Adrenal gland (tissue), 12 donors: Measurements from ENCODE around the gene PPP2R3B. TPM values are rescaled to one million over a fixed set of nuclear protein-coding genes. Genes with fewer than 3 reads are reported as not detected.

Experiments used
- DNase-seq, 7 donors: peaks; one replicate each; pipeline ENCODE4 v3.0.0-alpha.2; 2019 to 2020
- H3K27ac ChIP-seq, 5 donors: fragments of 200-600 bp; sonication (generic) in 4 of 5; 1 replicate in 3 of 5; 2 replicates in 2 of 5; pipeline versions ENCODE4 v1.5.1 to v1.8.0; 2016 to 2020; ENCODE audit warnings: mild to moderate bottlenecking in 1 of 5
- H3K27me3 ChIP-seq: fragments of 200-600 bp; 2 replicates; pipeline ENCODE4 v1.8.0; 2021
- H3K36me3 ChIP-seq, 2 donors: fragments of 200-600 bp; replicated peaks in 1 of 2; 1 replicate in 1 of 2; 2 replicates in 1 of 2; pipeline versions ENCODE4 v1.5.1 to v1.8.0; 2018 to 2022
- H3K4me1 ChIP-seq, 2 donors: fragments of 200-600 bp; replicated peaks in 1 of 2; 1 replicate in 1 of 2; 2 replicates in 1 of 2; pipeline versions ENCODE4 v1.5.1 to v1.8.0; 2018 to 2021
- H3K4me3 ChIP-seq, 4 donors: fragments of 200-600 bp; sonication (generic) in 3 of 4; one replicate each; pipeline ENCODE4 v1.5.1; 2016 to 2018
- H3K9me3 ChIP-seq, 3 donors: fragments of 200-600 bp; sonication (generic) in 1 of 3; replicated peaks in 1 of 3; 1 replicate in 2 of 3; 2 replicates in 1 of 3; pipeline versions ENCODE4 v1.5.1 to v1.8.0; 2016 to 2021
- POLR2A ChIP-seq, 2 donors: fragments of 450-650 bp; IDR thresholded peaks; one replicate each; pipeline ENCODE4 v1.6.1; 2017; ENCODE audit warnings: antibody characterized with exemption in 2 of 2, mild to moderate bottlenecking in 2 of 2, moderate library complexity in 1 of 2
- WGBS, 4 donors: extraction: QIAGEN DNeasy Blood & Tissue Kit in 2 of 4; methylation state at CpG; one replicate each; pipeline versions ENCODE4 v1.1.5 to v1.1.7; 2013 to 2017; 5-methylcytosine and 5-hydroxymethylcytosine counted together
- intact Hi-C, 2 donors: fragments of 100-400 bp; cut with DNase I; formaldehyde crosslinking; loops; one replicate each; pipeline versions ENCODE4 v1.14.1 to v1.15.0; 2022 to 2023
- polyA plus RNA-seq, 3 donors: library from polyadenylated mRNA; stranded (reverse); fragments of 200-250 nt in 2 of 3; fragments of 350-450 nt in 1 of 3; fragmentation: Illumina TruSeq in 1 of 3; extraction: RNeasy Lipid Tissue Mini Kit (QIAGEN cat#74804) in 1 of 3; gene quantifications; one replicate each; pipeline ENCODE4 v1.2.3, GENCODE V29; 2013 to 2014
- total RNA-seq, 9 donors: library from RNA; depleted of rRNA in 4 of 9; stranded (reverse); fragments of >200 nt in 4 of 9; fragments of 120-200 nt in 1 of 9; fragmentation: NEBNext Ultra II Directional in 1 of 9; extraction: Animal tissue kit (Norgen Biotek cat#: 25700) in 1 of 9; gene quantifications; one replicate each; pipeline versions ENCODE4 v1.1.0 to v1.2.4, GENCODE V29; 2013 to 2023
- TF ChIP-seq, protein P1 (sequence below), 6 experiments: fragments of 450-650 bp in 4 of 6; fragments of 200-600 bp in 2 of 6; sonication (generic) in 1 of 6; IDR thresholded peaks; 1 replicate in 5 of 6; 2 replicates in 1 of 6; pipeline versions ENCODE4 v1.5.1 to v1.8.0; 2016 to 2021; ENCODE audit warnings: antibody characterized with exemption in 6 of 6, mild to moderate bottlenecking in 2 of 6, moderate library complexity in 1 of 6
- donor health status: healthy with polysubstance abuse.
- donor health status: Bipolar disorder and iron deficiency.
- donor health status: DM: yes; HTN: yes; CAD: no.
- donor health status: DM: no; HTN: no; CAD: no.
- donor health status: DM: no; HTN: no; CAD: no.
- donor health status: DM: yes; HTN: yes; CAD: no.

PPP2R3B gene
- total and polyA plus RNA-seq, 12 donors = 2.1 to 112 (median 14.2) TPM

DNA sequence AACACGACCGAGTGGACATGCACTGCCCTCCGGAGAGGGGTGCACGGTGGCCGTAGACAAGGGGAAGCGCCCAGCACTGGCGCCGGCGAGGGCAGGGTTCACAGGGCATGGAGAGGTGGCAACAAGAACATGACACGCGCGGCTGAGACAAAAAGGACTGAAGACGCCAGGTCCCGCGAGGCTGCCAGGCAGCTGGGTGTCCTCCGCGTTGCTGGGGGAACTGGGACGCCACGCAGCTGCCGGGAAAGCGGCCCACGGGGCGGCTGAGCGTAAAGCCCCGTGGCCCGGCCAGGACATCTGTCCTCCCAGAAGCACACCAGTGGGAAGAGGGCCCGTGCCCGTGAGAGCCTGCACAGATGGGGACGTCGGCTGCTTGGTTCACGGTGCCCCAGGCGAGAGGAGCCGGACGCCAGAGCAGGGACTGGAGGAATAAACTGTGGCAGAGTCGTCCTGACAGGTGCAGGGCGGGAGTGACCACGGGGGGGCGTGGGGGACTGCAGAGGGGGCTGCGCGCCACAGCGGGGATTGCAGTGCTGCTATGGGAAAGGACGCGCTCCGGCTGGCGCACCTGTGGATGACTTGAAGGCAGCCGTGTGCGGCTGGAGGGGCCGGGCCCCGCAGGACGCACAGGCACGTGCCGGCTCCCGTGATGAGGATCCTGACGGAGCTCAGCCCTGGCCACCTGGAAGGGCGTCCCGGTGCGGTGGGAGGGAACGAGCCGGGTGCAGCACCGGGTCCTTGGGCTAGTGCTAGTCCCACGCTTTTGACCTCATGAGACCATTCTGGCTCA, 36.0 kb downstream of the PPP2R3B start:
- no peaks in the 10 kb centered on the region for H3K27me3 ChIP-seq
- no peak for DNase-seq
- peaks cover 3 to 11% of the 10 kb centered on the region in 2 donors for H3K4me1 ChIP-seq
- intact Hi-C loops = no loop called here
- H3K27ac ChIP-seq = no peak overlapping the region
- H3K9me3 ChIP-seq = no peaks in the 10 kb centered on the region
- no peak overlapping the region for H3K4me3 ChIP-seq
- 94 to 97% (median 96%) methylated on average over 42 to 61 of the region's 61 CpGs for WGBS, 4 donors
- TF ChIP-seq, protein P1, sequence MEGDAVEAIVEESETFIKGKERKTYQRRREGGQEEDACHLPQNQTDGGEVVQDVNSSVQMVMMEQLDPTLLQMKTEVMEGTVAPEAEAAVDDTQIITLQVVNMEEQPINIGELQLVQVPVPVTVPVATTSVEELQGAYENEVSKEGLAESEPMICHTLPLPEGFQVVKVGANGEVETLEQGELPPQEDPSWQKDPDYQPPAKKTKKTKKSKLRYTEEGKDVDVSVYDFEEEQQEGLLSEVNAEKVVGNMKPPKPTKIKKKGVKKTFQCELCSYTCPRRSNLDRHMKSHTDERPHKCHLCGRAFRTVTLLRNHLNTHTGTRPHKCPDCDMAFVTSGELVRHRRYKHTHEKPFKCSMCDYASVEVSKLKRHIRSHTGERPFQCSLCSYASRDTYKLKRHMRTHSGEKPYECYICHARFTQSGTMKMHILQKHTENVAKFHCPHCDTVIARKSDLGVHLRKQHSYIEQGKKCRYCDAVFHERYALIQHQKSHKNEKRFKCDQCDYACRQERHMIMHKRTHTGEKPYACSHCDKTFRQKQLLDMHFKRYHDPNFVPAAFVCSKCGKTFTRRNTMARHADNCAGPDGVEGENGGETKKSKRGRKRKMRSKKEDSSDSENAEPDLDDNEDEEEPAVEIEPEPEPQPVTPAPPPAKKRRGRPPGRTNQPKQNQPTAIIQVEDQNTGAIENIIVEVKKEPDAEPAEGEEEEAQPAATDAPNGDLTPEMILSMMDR (IDR thresholded peaks at IDR 0.05) = no peak
- TF ChIP-seq POLR2A (IDR thresholded peaks at IDR 0.05) = no peak
- H3K36me3 ChIP-seq = no peaks in the 10 kb centered on the region

DNA sequence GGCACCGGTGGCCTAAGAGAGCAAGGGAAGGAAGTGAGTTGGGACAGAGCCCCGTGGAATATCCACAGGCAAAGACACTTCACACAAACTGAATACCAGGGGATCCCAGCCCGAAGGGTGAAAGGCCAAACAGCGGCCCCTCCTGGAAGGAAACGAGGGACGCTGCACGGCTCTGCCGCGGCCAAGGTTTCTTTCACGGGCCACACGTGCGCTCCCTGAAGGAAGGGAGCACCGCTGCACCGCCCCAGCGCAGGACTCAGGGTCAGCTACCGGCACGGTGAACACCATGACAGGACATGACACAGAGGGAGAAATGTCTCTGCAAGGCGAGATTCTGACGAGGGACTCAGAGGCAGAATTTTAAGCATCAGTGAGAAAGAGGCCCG, 36.6 kb downstream of the PPP2R3B start:
- Histone ChIP-seq H3K36me3 (no peaks in the 10 kb centered on the region), H3K27me3 (no peaks in the 10 kb centered on the region), H3K27ac (no peak overlapping the region), H3K4me1 (peaks cover 3 to 11% of the 10 kb centered on the region in 2 donors), H3K4me3 (no peak overlapping the region), H3K9me3 (no peaks in the 10 kb centered on the region)
- 84 to 94% (median 87%) methylated on average over 18 to 20 of the region's 20 CpGs for WGBS, 4 donors
- no peak for TF ChIP-seq POLR2A (IDR thresholded peaks at IDR 0.05)
- TF ChIP-seq, protein P1 (IDR thresholded peaks at IDR 0.05) = no peak
- no peak for DNase-seq
- intact Hi-C loops = no loop called here

DNA sequence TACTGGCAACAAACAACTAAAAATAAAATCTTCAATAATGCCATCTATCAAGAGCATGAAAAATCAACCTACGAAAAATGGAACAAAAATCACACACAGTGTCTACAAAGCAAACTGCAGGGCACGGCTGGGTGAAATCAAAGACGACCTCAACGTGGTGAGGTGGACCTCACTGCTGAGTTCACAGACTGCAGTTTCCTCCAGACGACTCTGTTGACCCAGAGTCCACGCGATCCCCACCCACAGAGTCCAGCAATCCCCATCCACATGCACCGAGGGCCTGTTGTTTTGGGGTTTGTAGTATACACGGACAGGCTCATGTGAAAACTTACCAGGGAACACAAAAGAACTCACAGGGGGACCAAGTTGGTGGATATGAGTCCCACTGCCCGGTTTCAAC, 37.0 kb downstream of the PPP2R3B start:
- Histone ChIP-seq H3K36me3 (no peaks in the 10 kb centered on the region), H3K4me1 (peaks cover 3 to 11% of the 10 kb centered on the region in 2 donors), H3K27ac (peak overlapping the region in 3 of 5 donors; percentile 67 to 88 (median 86)), H3K4me3 (peak overlapping the region in 1 of 4 donors; percentile 23), H3K9me3 (no peaks in the 10 kb centered on the region), H3K27me3 (no peaks in the 10 kb centered on the region)
- TF ChIP-seq POLR2A (IDR thresholded peaks at IDR 0.05) = no peak
- TF ChIP-seq, protein P1 (IDR thresholded peaks at IDR 0.05) = no peak
- DNase-seq = no peak
- intact Hi-C loops = no loop called here
- 83 to 91% (median 86%) methylated on average over 10 of the region's 10 CpGs for WGBS, 4 donors

DNA sequence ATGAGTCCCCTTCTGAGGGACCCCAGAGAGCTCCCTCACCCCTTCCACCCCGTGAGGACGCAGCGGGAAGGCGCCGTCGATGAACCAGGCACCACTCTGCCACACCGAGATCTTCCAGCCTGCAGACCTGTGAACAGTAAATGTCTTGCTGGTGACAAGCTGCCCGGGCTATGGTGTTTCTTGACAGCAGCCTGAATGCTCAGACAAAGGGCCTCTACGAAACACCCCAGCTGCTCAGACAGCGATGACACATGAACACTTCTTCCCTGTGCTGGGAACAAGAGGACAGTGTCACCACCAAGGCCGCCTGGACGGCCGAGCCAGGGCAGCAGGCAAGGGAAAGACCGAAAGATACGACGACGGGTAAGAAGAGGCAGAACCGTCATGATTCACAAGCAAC, 37.5 kb downstream of the PPP2R3B start:
- WGBS, 4 donors = 44 to 73% (median 54%) methylated on average over 13 to 18 of the region's 18 CpGs
- no peaks in the 10 kb centered on the region for H3K36me3 ChIP-seq
- no peaks in the 10 kb centered on the region for H3K9me3 ChIP-seq
- peak in 6 of 7 donors; percentile 68 to 88 (median 84) for DNase-seq
- peak overlapping the region in 4 of 5 donors; percentile 50 to 88 (median 76) for H3K27ac ChIP-seq
- intact Hi-C loops = no loop called here
- H3K4me1 ChIP-seq = peaks cover 3 to 11% of the 10 kb centered on the region in 2 donors
- peak overlapping the region in 1 of 4 donors; percentile 23 for H3K4me3 ChIP-seq
- no peaks in the 10 kb centered on the region for H3K27me3 ChIP-seq
- TF ChIP-seq, protein P1 (IDR thresholded peaks at IDR 0.05) = no peak
- peak in 1 of 2 donors; percentile 45 for TF ChIP-seq POLR2A (IDR thresholded peaks at IDR 0.05)
